K562 (cell line): ENCODE measurements around the gene ZBTB8B. TPM values are rescaled to one million over a fixed set of nuclear protein-coding genes. Genes with fewer than 3 reads are reported as not detected.

ENCODE experiments used
- ATAC-seq: fragments of 200-7000 bp; cut with Tn5 transposase; 3 replicates; pipeline ENCODE4 v1.9.1; 2020; ENCODE audit warnings: moderate library complexity
- BruUV-seq: library from RNA; stranded (reverse); fragments of 400-500 nt; replicated peaks from 2 replicates; lab custom pipeline; 2021; lab: Mats Ljungman, UMichigan
- CTCF ChIA-PET: fragments of 300-600 bp; formaldehyde crosslinking; extraction: SDS; loops from one replicate; lab custom pipeline; 2021; ENCODE audit warnings: low intra/inter-chr PET ratio; lab: Yijun Ruan, JAX
- POLR2A ChIA-PET: fragments of 300-600, 350-650 bp; sonication (Branson Sonifier 250); formaldehyde crosslinking; extraction: SDS; loops from one replicate; lab custom pipeline; 2021; ENCODE audit warnings: antibody characterized with exemption, inconsistent platforms; lab: Yijun Ruan, JAX
- DNase-seq, 4 experiments: peaks; one replicate each; pipeline versions ENCODE4 v3.0.0 to v3.0.0-alpha.2; 2011 to 2018; ENCODE audit warnings: low spot score in 3 of 4, mixed read lengths in 3 of 4; ENCODE audit errors: extremely low read depth in 1 of 4
- FAIRE-seq: peaks from 2 replicates; lab custom pipeline; 2011; peaks lifted over from hg19 to GRCh38; lab: Jason Lieb, UNC
- H2AFZ ChIP-seq: 2 replicates; pipeline ENCODE4 v1.6.0; 2011; ENCODE audit warnings: low read depth, low read length, control low read depth, inconsistent platforms
- H3K27ac ChIP-seq: fragments of 200-600 bp; 3 replicates; pipeline ENCODE4 v1.8.0; 2011; ENCODE audit warnings: low read depth, mild to moderate bottlenecking, control low read depth, inconsistent platforms, low read length, moderate library complexity, mixed read lengths; ENCODE audit errors: extremely low read depth
- H3K27me3 ChIP-seq, 2 experiments: fragments of 300-600 bp in 1 of 2; 2 replicates in 1 of 2; 3 replicates in 1 of 2; pipeline versions ENCODE4 v1.6.0 to v1.8.0; 2011; ENCODE audit warnings: inconsistent platforms in 2 of 2, low read length in 2 of 2, mild to moderate bottlenecking in 1 of 2, mixed read lengths in 1 of 2, moderate library complexity in 1 of 2; ENCODE audit not compliant: control insufficient read depth in 2 of 2, insufficient read depth in 2 of 2
- H3K36me3 ChIP-seq: fragments of 300-600 bp; 3 replicates; pipeline ENCODE4 v1.8.0; 2011; ENCODE audit warnings: mild to moderate bottlenecking, low read length, inconsistent platforms; ENCODE audit not compliant: control insufficient read depth, insufficient read depth
- H3K4me1 ChIP-seq, 2 experiments: fragments of 200-600 bp in 1 of 2; replicated peaks in 1 of 2; 2 replicates in 1 of 2; 3 replicates in 1 of 2; pipeline versions ENCODE4 v1.5.1 to v1.8.0; 2011; ENCODE audit warnings: inconsistent platforms in 2 of 2, low read length in 2 of 2, mild to moderate bottlenecking in 1 of 2, mixed read lengths in 1 of 2, moderate library complexity in 1 of 2; ENCODE audit not compliant: control insufficient read depth in 2 of 2, insufficient read depth in 2 of 2
- H3K4me2 ChIP-seq: 2 replicates; pipeline ENCODE4 v1.6.1; 2011; ENCODE audit warnings: low read length, control low read depth, inconsistent platforms, mixed read lengths; ENCODE audit not compliant: insufficient read depth
- H3K4me3 ChIP-seq: fragments of 200-600 bp; sonication (generic), shearing (Covaris generic); 2 replicates; pipeline ENCODE4 v1.5.1; 2016; ENCODE audit warnings: control low read depth, inconsistent platforms
- H3K79me2 ChIP-seq: fragments of 200-600 bp; 3 replicates; pipeline ENCODE4 v1.8.0; 2011; ENCODE audit warnings: low read length, inconsistent platforms; ENCODE audit not compliant: control insufficient read depth, insufficient read depth
- H3K9ac ChIP-seq, 2 experiments: 2 replicates each; pipeline versions ENCODE4 v1.6.0 to v1.6.1; 2011; ENCODE audit warnings: low read depth in 2 of 2, low read length in 2 of 2, control low read depth in 1 of 2, inconsistent platforms in 1 of 2, mild to moderate bottlenecking in 1 of 2, mixed read lengths in 1 of 2; ENCODE audit not compliant: insufficient read depth in 1 of 2
- H3K9me1 ChIP-seq: one replicate; pipeline ENCODE4 v1.6.0; 2011; ENCODE audit warnings: inconsistent platforms, mild to moderate bottlenecking, low read length, moderate library complexity; ENCODE audit not compliant: control insufficient read depth, insufficient read depth
- H3K9me3 ChIP-seq: replicated peaks from 2 replicates; pipeline ENCODE4 v1.5.1; 2011; ENCODE audit warnings: low read depth, low read length, inconsistent platforms; ENCODE audit not compliant: control insufficient read depth, insufficient read depth
- H4K20me1 ChIP-seq: replicated peaks from 2 replicates; pipeline ENCODE4 v1.6.1; 2011; ENCODE audit warnings: low read length, inconsistent platforms, mixed read lengths; ENCODE audit not compliant: control insufficient read depth, insufficient read depth
- CEBPZ ChIP-seq: fragments of 150-350 bp; IDR thresholded peaks from 2 replicates; pipeline ENCODE4 v1.6.1; 2014; ENCODE audit warnings: low read depth, mild to moderate bottlenecking, low read length, borderline replicate concordance
- CGGBP1 ChIP-seq: fragments of 250-450 bp; sonication (Bioruptor Pico); IDR thresholded peaks from 2 replicates; pipeline ENCODE4 v1.9.0; 2021; ENCODE audit warnings: mild to moderate bottlenecking
- CHD1 ChIP-seq: fragments of 200-600 bp; sonication (generic); IDR thresholded peaks from one replicate; pipeline ENCODE4 v1.6.1; 2012; ENCODE audit warnings: mild to moderate bottlenecking, moderate library complexity, low read length, inconsistent platforms
- KLF1 ChIP-seq: fragments of 450-650 bp; IDR thresholded peaks from 2 replicates; pipeline ENCODE4 v1.6.1; 2016; ENCODE audit warnings: missing genetic modification characterization, missing compliant biosample characterization
- TAF7 ChIP-seq: fragments of 450-650 bp; IDR thresholded peaks from 2 replicates; pipeline ENCODE4 v1.6.1; 2016; ENCODE audit warnings: missing genetic modification characterization, missing compliant biosample characterization
- ZNF165 ChIP-seq: fragments of 250-450 bp; sonication (Bioruptor Pico); IDR thresholded peaks from 2 replicates; pipeline ENCODE4 v1.4.0; 2020; ENCODE audit warnings: borderline replicate concordance
- ZNF263 ChIP-seq: sonication (generic); formaldehyde crosslinking; IDR thresholded peaks from 2 replicates; pipeline ENCODE4 v1.8.0; 2022; ENCODE audit warnings: mild to moderate bottlenecking, missing genetic modification reagents, borderline replicate concordance
- ZNF354B ChIP-seq: fragments of 250-450 bp; sonication (Bioruptor Pico); IDR thresholded peaks from 2 replicates; pipeline ENCODE4 v1.4.0; 2020
- WGBS: fragments of 100-300 bp; shearing (Covaris generic); methylation state at CpG from one replicate; pipeline ENCODE4 v1.1.6; 2016; ENCODE audit warnings: low coverage, mixed read lengths; ENCODE audit not compliant: insufficient coverage; ENCODE audit errors: missing lambda C conversion rate; 5-methylcytosine and 5-hydroxymethylcytosine counted together
- in situ Hi-C: fragments of 300-500 bp; cut with MboI; formaldehyde crosslinking; loops from 4 replicates; pipeline ENCODE4 v1.15.0; 2018; ENCODE audit warnings: inconsistent platforms, mixed read lengths
- intact Hi-C: fragments of 100-400 bp; cut with micrococcal nuclease; formaldehyde crosslinking; loops from 2 replicates; pipeline ENCODE4 v1.14.2; 2022
- polyA plus RNA-seq, 8 experiments: library from polyadenylated mRNA; depleted of rRNA in 4 of 8; stranded (reverse) in 5 of 8; unstranded in 3 of 8; fragments of >200 nt; fragmentation: Nextera tagmentation in 2 of 8; fragmentation: Illumina TruSeq in 1 of 8; extraction: Ambion mirVana in 2 of 8; extraction: Trizol in 1 of 8; gene quantifications; 2 replicates each; pipeline versions ENCODE4 v1.2.1 to v1.2.3, GENCODE V29; 2011 to 2014; ENCODE audit warnings: inconsistent platforms in 1 of 8, missing spikeins in 1 of 8
- total RNA-seq, 7 experiments: library from RNA; depleted of rRNA in 6 of 7; stranded (reverse); fragments of >200 nt in 6 of 7; fragmentation: Illumina TruSeq in 2 of 7; extraction: Trizol in 2 of 7; gene quantifications; 2 replicates each; pipeline versions ENCODE4 v1.2.1 to v1.2.3, GENCODE V29; 2011 to 2021; ENCODE audit warnings: low replicate concordance in 1 of 7

ZBTB8B gene
- total and polyA plus RNA-seq, 9 of the 15 experiments (the other 6 are each of a cell fraction or from before 2014, with no cell fraction given) = not detected

- TF ChIP-seq CEBPZ = no peak
- TF ChIP-seq KLF1 (tag) = no peak
- no peak for TF ChIP-seq ZNF354B (CRISPR knock-in tag)
- no peak for TF ChIP-seq ZNF263
- TF ChIP-seq, all 486 proteins: peak for 47
These were observed 31.3 kb downstream of the ZBTB8B start (continued) for GRCh38 chr1:32496127-32496526.

- Histone ChIP-seq H3K4me1 (peaks cover 3 to 11% of the 10 kb centered on the region in 2 experiments), H3K79me2 (no peaks in the 10 kb centered on the region), H4K20me1 (no peaks in the 10 kb centered on the region), H3K9ac (no peak overlapping the region), H3K9me1 (no peaks in the 10 kb centered on the region), H3K27ac (no peak overlapping the region), H3K36me3 (no peaks in the 10 kb centered on the region), H3K27me3 (peaks cover 4 to 9% of the 10 kb centered on the region in 2 experiments; a peak in 2 of 5 replicates), H3K9me3 (no peaks in the 10 kb centered on the region), H3K4me3 (no peak overlapping the region), H2AFZ (no peak overlapping the region), H3K4me2 (no peak overlapping the region)
- intact Hi-C loops (no loop called here), in situ Hi-C loops (no loop called here)
- POLR2A ChIA-PET = interaction anchor here (0.6 kb wide), 1 partner anchor 369 kb away, joined by 3 read pairs; no protein-coding TSS in a partner anchor
- TF ChIP-seq ZNF165 (no peak), CGGBP1 (CRISPR knock-in tag) (no peak), CHD1 (no peak), TAF7 (tag) (no peak)
- BruUV-seq = no TSS peak
- DNase-seq (no peak), FAIRE-seq (no peak), ATAC-seq (no peak)
- CTCF ChIA-PET = no interaction called here
- WGBS = 69% methylated on average over 7 of the region's 8 CpGs
These were observed 33.9 kb downstream of the ZBTB8B start for GRCh38 chr1:32498751-32499150.
